GM23338 (cell line): ENCODE measurements around the gene ST6GALNAC3. TPM values are rescaled to one million over a fixed set of nuclear protein-coding genes. Genes with fewer than 3 reads are reported as not detected.

Experiments
- ATAC-seq: fragments of 200-7000 bp; cut with Tn5 transposase; 3 replicates; pipeline ENCODE4 v1.9.1; 2020
- DNase-seq: peaks from one replicate; pipeline ENCODE4 v3.0.0-alpha.2; 2015; ENCODE audit warnings: low spot score
- H2AFZ ChIP-seq: fragments of 200-600 bp; sonication (generic); 2 replicates; pipeline ENCODE4 v1.8.0; 2016; ENCODE audit warnings: antibody characterized with exemption, mild to moderate bottlenecking, moderate library complexity
- H3F3A ChIP-seq: fragments of 200-600 bp; sonication (generic); replicated peaks from 2 replicates; pipeline ENCODE4 v1.8.0; 2017; ENCODE audit warnings: antibody characterized with exemption, mixed run types, low read depth
- H3K27ac ChIP-seq: fragments of 200-600 bp; sonication (generic); 2 replicates; pipeline ENCODE4 v1.6.1; 2016; ENCODE audit warnings: low read depth
- H3K27me3 ChIP-seq: fragments of 200-600 bp; sonication (generic); 2 replicates; pipeline ENCODE4 v1.8.0; 2016; ENCODE audit warnings: mild to moderate bottlenecking, mixed run types, moderate library complexity; ENCODE audit not compliant: insufficient read depth
- H3K36me3 ChIP-seq: fragments of 200-600 bp; sonication (generic); 2 replicates; pipeline ENCODE4 v1.8.0; 2016; ENCODE audit warnings: mild to moderate bottlenecking; ENCODE audit not compliant: insufficient read depth
- H3K4me1 ChIP-seq: fragments of 200-600 bp; sonication (generic); 2 replicates; pipeline ENCODE4 v1.8.0; 2016; ENCODE audit warnings: mild to moderate bottlenecking, moderate library complexity; ENCODE audit not compliant: insufficient read depth
- H3K4me2 ChIP-seq: fragments of 200-600 bp; sonication (generic); 2 replicates; pipeline ENCODE4 v1.7.1; 2017; ENCODE audit warnings: mixed run types
- H3K4me3 ChIP-seq: fragments of 200-600 bp; sonication (generic); 2 replicates; pipeline ENCODE4 v1.6.1; 2016; ENCODE audit warnings: mixed run types
- H3K79me2 ChIP-seq: fragments of 200-600 bp; sonication (generic); replicated peaks from 2 replicates; pipeline ENCODE4 v1.8.0; 2017; ENCODE audit warnings: mild to moderate bottlenecking; ENCODE audit not compliant: insufficient read depth
- H3K9me2 ChIP-seq: fragments of 200-600 bp; sonication (generic); 2 replicates; pipeline ENCODE4 v1.8.0; 2017; ENCODE audit not compliant: insufficient read depth
- H4K20me1 ChIP-seq: fragments of 200-600 bp; sonication (generic); replicated peaks from 2 replicates; pipeline ENCODE4 v1.8.0; 2017; ENCODE audit warnings: mild to moderate bottlenecking; ENCODE audit not compliant: insufficient read depth
- H3K27ac Mint-ChIP-seq: 2 replicates; pipeline ENCODE4 v1.8.0; 2020; ENCODE audit warnings: inconsistent platforms, mild to moderate bottlenecking, moderate library complexity, mixed read lengths
- H3K27me3 Mint-ChIP-seq: 3 replicates; pipeline ENCODE4 v1.8.0; 2022; ENCODE audit warnings: low read depth, mild to moderate bottlenecking, moderate library complexity, mixed read lengths, inconsistent platforms; ENCODE audit not compliant: insufficient read depth, poor library complexity
- H3K36me3 Mint-ChIP-seq: 3 replicates; pipeline ENCODE4 v1.8.0; 2021; ENCODE audit warnings: low read depth, mild to moderate bottlenecking, inconsistent platforms, moderate library complexity, mixed read lengths
- H3K4me1 Mint-ChIP-seq: 3 replicates; pipeline ENCODE4 v1.8.0; 2020; ENCODE audit warnings: mild to moderate bottlenecking, inconsistent platforms, mixed read lengths
- H3K4me3 Mint-ChIP-seq: 3 replicates; pipeline ENCODE4 v1.8.0; 2021; ENCODE audit warnings: moderate library complexity, mild to moderate bottlenecking, inconsistent platforms, mixed read lengths
- H3K9me3 Mint-ChIP-seq: 3 replicates; pipeline ENCODE4 v1.8.0; 2020; ENCODE audit warnings: moderate library complexity, mild to moderate bottlenecking, inconsistent platforms, mixed read lengths
- CREB1 ChIP-seq: fragments of 250-450 bp; sonication (Bioruptor Pico); IDR thresholded peaks from 2 replicates; pipeline ENCODE4 v1.5.0; 2020; ENCODE audit warnings: low read depth, mild to moderate bottlenecking, moderate library complexity
- EZH2 ChIP-seq: fragments of 200-600 bp; sonication (generic); IDR thresholded peaks from one replicate; pipeline ENCODE4 v1.8.0; 2017; ENCODE audit warnings: antibody characterized with exemption, mild to moderate bottlenecking, low read depth; ENCODE audit not compliant: unreplicated experiment
- JUNB ChIP-seq: IDR thresholded peaks from one replicate; pipeline ENCODE4 v1.6.1; 2016; ENCODE audit warnings: antibody characterized with exemption; ENCODE audit not compliant: unreplicated experiment
- NANOG ChIP-seq: IDR thresholded peaks from 2 replicates; pipeline ENCODE4 v1.6.1; 2016; ENCODE audit warnings: antibody characterized with exemption, borderline replicate concordance
- POLR2AphosphoS5 ChIP-seq: IDR thresholded peaks from 2 replicates; pipeline ENCODE4 v1.6.1; 2016; ENCODE audit warnings: antibody characterized with exemption, low read depth
- STAT1 ChIP-seq: IDR thresholded peaks from one replicate; pipeline ENCODE4 v1.6.1; 2016; ENCODE audit warnings: antibody characterized with exemption; ENCODE audit not compliant: unreplicated experiment
- ZNF114 ChIP-seq: fragments of 250-450 bp; sonication (Bioruptor Pico); IDR thresholded peaks from 2 replicates; pipeline ENCODE4 v1.5.0; 2020; ENCODE audit warnings: mild to moderate bottlenecking, moderate library complexity
- ZNF331 ChIP-seq: fragments of 250-450 bp; sonication (Bioruptor Pico); IDR thresholded peaks from 2 replicates; pipeline ENCODE4 v1.5.0; 2020; ENCODE audit warnings: low read depth, mild to moderate bottlenecking, moderate library complexity
- polyA plus RNA-seq: library from polyadenylated mRNA; unstranded; fragments of >200 nt; fragmentation: Nextera tagmentation; extraction: Ambion mirVana; gene quantifications from 2 replicates; pipeline ENCODE4 v1.2.1, GENCODE V29; 2016
- total RNA-seq: library from RNA; depleted of rRNA; stranded (reverse); fragments of >200 nt; shearing (Covaris generic); gene quantifications from 2 replicates; pipeline ENCODE4 v1.2.3, GENCODE V29; 2014
- TF ChIP-seq, protein P1 (sequence below), 2 experiments: fragments of 200-600 bp in 1 of 2; sonication (generic) in 1 of 2; conservative IDR thresholded peaks; 2 replicates each; pipeline versions ENCODE4 v1.5.1 to v1.6.1; 2016 to 2017; ENCODE audit warnings: antibody characterized with exemption in 2 of 2, low read depth in 2 of 2, mild to moderate bottlenecking in 2 of 2, moderate library complexity in 1 of 2
- TF ChIP-seq, protein P2 (sequence below): IDR thresholded peaks from one replicate; pipeline ENCODE4 v1.6.1; 2018; ENCODE audit warnings: antibody characterized with exemption; ENCODE audit not compliant: unreplicated experiment
- TF ChIP-seq, protein P3 (sequence below): fragments of 250-450 bp; sonication (Bioruptor Pico); IDR thresholded peaks from 2 replicates; pipeline ENCODE4 v1.5.0; 2020; ENCODE audit warnings: mild to moderate bottlenecking, moderate library complexity

Gene ST6GALNAC3
- total and polyA plus RNA-seq, 2 experiments from 2014 or later, result 4.7 to 11.6 TPM

DNA sequence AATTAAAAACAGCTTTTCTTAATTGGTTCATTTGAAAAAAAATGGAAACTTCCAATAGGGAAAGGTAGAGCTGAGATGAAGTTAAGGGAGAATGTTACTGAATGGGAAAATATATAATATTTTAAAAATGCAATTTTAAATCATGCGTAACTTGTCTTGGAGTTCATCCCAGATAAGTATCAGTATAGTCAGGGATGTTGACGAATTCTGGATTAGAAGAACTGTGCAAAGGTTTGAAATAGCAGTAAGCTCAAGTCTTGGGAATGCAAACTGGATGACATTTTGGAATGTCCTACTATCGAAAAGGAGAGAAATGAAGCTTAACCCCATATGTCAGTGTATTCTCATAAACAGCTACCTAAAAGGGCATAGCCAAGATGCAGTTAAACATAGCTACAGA is 4.0 kb upstream of the ST6GALNAC3 start:
- Histone ChIP-seq H3K79me2 (peaks cover 7% of the 10 kb centered on the region), H3K4me2 (no peak overlapping the region), H2AFZ (no peak overlapping the region), H3K27ac (no peak overlapping the region), H3K4me1 (peaks cover 11% of the 10 kb centered on the region), H3K9me2 (no peaks in the 10 kb centered on the region), H3K4me3 (no peak overlapping the region), H3F3A (no peaks in the 10 kb centered on the region), H4K20me1 (no peaks in the 10 kb centered on the region), H3K27me3 (0 out of 2 replicates have a peak, but pooled peaks cover 7% of the 10 kb centered on the region), H3K36me3 (no peaks in the 10 kb centered on the region)
- DNase-seq, result no peak
- no peak overlapping the region for H3K4me3 Mint-ChIP-seq
- no peaks in the 10 kb centered on the region for H3K9me3 Mint-ChIP-seq
- H3K27me3 Mint-ChIP-seq, result no peaks in the 10 kb centered on the region
- ATAC-seq, result no peak
- H3K27ac Mint-ChIP-seq, result no peak overlapping the region
- no peaks in the 10 kb centered on the region for H3K36me3 Mint-ChIP-seq
- no peak for TF ChIP-seq NANOG
- TF ChIP-seq, protein P1, sequence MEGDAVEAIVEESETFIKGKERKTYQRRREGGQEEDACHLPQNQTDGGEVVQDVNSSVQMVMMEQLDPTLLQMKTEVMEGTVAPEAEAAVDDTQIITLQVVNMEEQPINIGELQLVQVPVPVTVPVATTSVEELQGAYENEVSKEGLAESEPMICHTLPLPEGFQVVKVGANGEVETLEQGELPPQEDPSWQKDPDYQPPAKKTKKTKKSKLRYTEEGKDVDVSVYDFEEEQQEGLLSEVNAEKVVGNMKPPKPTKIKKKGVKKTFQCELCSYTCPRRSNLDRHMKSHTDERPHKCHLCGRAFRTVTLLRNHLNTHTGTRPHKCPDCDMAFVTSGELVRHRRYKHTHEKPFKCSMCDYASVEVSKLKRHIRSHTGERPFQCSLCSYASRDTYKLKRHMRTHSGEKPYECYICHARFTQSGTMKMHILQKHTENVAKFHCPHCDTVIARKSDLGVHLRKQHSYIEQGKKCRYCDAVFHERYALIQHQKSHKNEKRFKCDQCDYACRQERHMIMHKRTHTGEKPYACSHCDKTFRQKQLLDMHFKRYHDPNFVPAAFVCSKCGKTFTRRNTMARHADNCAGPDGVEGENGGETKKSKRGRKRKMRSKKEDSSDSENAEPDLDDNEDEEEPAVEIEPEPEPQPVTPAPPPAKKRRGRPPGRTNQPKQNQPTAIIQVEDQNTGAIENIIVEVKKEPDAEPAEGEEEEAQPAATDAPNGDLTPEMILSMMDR (conservative IDR thresholded peaks at IDR 0.05; ENCODE audit: low read depth in 2 of 2), result no peak
- TF ChIP-seq STAT1, result no peak
- TF ChIP-seq POLR2AphosphoS5, result no peak
- no peak for TF ChIP-seq JUNB
- peaks cover 26% of the 10 kb centered on the region for H3K4me1 Mint-ChIP-seq

DNA sequence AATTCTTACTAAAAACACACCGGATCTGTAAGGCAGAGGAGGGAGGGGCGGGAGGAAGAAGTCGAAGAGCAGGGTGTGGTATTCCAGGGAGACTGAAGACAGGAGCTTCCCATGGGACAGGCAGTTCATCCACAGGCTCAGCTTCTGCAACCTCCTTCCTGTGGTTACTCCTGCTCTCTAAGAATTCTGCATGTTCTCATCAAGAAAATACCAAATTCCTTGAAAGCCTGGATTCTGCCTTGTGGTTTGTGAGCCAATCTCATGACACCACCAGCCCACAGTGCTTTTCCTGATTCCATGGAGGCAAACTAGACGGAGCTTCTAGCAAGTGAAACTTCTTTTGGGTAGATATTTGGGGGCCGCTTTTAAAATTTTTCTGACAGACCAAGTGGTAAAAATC is 1.1 kb upstream of the ST6GALNAC3 start:
- no peak overlapping the region for H3K27ac ChIP-seq
- Mint-ChIP-seq H3K36me3 (no peaks in the 10 kb centered on the region), H3K4me1 (peaks cover 35% of the 10 kb centered on the region), H3K4me3 (peak overlapping the region; percentile 55), H3K27ac (no peak overlapping the region), H3K9me3 (no peaks in the 10 kb centered on the region), H3K27me3 (peaks cover 2% of the 10 kb centered on the region)
- no peak; the same call in 2 of the 3 replicates for ATAC-seq
- no peaks in the 10 kb centered on the region; the same call in 1 of the 2 replicates for H4K20me1 ChIP-seq
- H3K4me1 ChIP-seq, result peaks cover 15% of the 10 kb centered on the region
- H3K27me3 ChIP-seq, result 0 out of 2 replicates have a peak, but pooled peaks cover 7% of the 10 kb centered on the region
- no peak overlapping the region for H2AFZ ChIP-seq
- no peaks in the 10 kb centered on the region for H3F3A ChIP-seq
- H3K79me2 ChIP-seq, result peaks cover 36% of the 10 kb centered on the region
- H3K36me3 ChIP-seq, result no peaks in the 10 kb centered on the region
- H3K9me2 ChIP-seq, result no peaks in the 10 kb centered on the region
- peak overlapping the region; percentile 95; the same call in 1 of the 2 replicates for H3K4me2 ChIP-seq
- peak overlapping the region; percentile 98; the same call in 1 of the 2 replicates for H3K4me3 ChIP-seq
- DNase-seq, result peak; percentile 44
- TF ChIP-seq ZNF114 (no peak), ZNF331 (no peak), STAT1 (no peak), POLR2AphosphoS5 (no peak), JUNB (no peak), CREB1 (CRISPR knock-in tag) (no peak), EZH2 (no peak)
- TF ChIP-seq, protein P2, sequence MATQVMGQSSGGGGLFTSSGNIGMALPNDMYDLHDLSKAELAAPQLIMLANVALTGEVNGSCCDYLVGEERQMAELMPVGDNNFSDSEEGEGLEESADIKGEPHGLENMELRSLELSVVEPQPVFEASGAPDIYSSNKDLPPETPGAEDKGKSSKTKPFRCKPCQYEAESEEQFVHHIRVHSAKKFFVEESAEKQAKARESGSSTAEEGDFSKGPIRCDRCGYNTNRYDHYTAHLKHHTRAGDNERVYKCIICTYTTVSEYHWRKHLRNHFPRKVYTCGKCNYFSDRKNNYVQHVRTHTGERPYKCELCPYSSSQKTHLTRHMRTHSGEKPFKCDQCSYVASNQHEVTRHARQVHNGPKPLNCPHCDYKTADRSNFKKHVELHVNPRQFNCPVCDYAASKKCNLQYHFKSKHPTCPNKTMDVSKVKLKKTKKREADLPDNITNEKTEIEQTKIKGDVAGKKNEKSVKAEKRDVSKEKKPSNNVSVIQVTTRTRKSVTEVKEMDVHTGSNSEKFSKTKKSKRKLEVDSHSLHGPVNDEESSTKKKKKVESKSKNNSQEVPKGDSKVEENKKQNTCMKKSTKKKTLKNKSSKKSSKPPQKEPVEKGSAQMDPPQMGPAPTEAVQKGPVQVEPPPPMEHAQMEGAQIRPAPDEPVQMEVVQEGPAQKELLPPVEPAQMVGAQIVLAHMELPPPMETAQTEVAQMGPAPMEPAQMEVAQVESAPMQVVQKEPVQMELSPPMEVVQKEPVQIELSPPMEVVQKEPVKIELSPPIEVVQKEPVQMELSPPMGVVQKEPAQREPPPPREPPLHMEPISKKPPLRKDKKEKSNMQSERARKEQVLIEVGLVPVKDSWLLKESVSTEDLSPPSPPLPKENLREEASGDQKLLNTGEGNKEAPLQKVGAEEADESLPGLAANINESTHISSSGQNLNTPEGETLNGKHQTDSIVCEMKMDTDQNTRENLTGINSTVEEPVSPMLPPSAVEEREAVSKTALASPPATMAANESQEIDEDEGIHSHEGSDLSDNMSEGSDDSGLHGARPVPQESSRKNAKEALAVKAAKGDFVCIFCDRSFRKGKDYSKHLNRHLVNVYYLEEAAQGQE, result no peak
- TF ChIP-seq, protein P3, sequence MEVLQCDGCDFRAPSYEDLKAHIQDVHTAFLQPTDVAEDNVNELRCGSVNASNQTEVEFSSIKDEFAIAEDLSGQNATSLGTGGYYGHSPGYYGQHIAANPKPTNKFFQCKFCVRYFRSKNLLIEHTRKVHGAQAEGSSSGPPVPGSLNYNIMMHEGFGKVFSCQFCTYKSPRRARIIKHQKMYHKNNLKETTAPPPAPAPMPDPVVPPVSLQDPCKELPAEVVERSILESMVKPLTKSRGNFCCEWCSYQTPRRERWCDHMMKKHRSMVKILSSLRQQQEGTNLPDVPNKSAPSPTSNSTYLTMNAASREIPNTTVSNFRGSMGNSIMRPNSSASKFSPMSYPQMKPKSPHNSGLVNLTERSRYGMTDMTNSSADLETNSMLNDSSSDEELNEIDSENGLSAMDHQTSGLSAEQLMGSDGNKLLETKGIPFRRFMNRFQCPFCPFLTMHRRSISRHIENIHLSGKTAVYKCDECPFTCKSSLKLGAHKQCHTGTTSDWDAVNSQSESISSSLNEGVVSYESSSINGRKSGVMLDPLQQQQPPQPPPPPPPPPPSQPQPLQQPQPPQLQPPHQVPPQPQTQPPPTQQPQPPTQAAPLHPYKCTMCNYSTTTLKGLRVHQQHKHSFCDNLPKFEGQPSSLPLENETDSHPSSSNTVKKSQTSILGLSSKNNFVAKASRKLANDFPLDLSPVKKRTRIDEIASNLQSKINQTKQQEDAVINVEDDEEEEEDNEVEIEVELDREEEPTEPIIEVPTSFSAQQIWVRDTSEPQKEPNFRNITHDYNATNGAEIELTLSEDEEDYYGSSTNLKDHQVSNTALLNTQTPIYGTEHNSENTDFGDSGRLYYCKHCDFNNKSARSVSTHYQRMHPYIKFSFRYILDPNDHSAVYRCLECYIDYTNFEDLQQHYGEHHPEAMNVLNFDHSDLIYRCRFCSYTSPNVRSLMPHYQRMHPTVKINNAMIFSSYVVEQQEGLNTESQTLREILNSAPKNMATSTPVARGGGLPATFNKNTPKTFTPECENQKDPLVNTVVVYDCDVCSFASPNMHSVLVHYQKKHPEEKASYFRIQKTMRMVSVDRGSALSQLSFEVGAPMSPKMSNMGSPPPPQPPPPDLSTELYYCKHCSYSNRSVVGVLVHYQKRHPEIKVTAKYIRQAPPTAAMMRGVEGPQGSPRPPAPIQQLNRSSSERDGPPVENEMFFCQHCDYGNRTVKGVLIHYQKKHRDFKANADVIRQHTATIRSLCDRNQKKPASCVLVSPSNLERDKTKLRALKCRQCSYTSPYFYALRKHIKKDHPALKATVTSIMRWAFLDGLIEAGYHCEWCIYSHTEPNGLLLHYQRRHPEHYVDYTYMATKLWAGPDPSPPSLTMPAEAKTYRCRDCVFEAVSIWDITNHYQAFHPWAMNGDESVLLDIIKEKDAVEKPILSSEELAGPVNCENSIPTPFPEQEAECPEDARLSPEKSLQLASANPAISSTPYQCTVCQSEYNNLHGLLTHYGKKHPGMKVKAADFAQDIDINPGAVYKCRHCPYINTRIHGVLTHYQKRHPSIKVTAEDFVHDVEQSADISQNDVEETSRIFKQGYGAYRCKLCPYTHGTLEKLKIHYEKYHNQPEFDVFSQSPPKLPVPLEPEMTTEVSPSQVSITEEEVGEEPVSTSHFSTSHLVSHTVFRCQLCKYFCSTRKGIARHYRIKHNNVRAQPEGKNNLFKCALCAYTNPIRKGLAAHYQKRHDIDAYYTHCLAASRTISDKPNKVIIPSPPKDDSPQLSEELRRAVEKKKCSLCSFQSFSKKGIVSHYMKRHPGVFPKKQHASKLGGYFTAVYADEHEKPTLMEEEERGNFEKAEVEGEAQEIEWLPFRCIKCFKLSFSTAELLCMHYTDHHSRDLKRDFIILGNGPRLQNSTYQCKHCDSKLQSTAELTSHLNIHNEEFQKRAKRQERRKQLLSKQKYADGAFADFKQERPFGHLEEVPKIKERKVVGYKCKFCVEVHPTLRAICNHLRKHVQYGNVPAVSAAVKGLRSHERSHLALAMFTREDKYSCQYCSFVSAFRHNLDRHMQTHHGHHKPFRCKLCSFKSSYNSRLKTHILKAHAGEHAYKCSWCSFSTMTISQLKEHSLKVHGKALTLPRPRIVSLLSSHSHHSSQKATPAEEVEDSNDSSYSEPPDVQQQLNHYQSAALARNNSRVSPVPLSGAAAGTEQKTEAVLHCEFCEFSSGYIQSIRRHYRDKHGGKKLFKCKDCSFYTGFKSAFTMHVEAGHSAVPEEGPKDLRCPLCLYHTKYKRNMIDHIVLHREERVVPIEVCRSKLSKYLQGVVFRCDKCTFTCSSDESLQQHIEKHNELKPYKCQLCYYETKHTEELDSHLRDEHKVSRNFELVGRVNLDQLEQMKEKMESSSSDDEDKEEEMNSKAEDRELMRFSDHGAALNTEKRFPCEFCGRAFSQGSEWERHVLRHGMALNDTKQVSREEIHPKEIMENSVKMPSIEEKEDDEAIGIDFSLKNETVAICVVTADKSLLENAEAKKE, result no peak
